OCI-LY3 (cell line): ENCODE data around the gene PDCD11.
A peak's percentile ranks its signal among the peaks of the same experiment; 100 is the strongest.

Experiments used
- H2AFZ ChIP-seq: fragments of 200-600, 300-600 bp; shearing (Covaris generic); 2 replicates; pipeline ENCODE4 v1.6.0; 2014; ENCODE audit warnings: antibody characterized with exemption, low read depth, low read length
- H3K27ac ChIP-seq: fragments of 200-600, 300-600 bp; sonication (generic); 2 replicates; pipeline ENCODE4 v1.5.1; 2014; ENCODE audit warnings: mild to moderate bottlenecking, low read length, moderate library complexity, mixed read lengths
- H3K27me3 ChIP-seq: fragments of 200-600, 300-600 bp; sonication (generic); 2 replicates; pipeline ENCODE4 v1.6.1; 2014; ENCODE audit warnings: low read depth, low read length, mixed read lengths
- H3K36me3 ChIP-seq: fragments of 200-600, 300-600 bp; sonication (generic); replicated peaks from 2 replicates; pipeline ENCODE3; 2014; ENCODE audit warnings: low read depth, low read length, mixed read lengths
- H3K4me1 ChIP-seq: fragments of 300-600, 200-600 bp; sonication (generic); 2 replicates; pipeline ENCODE4 v1.6.1; 2014; ENCODE audit warnings: low read length, mixed read lengths
- H3K4me2 ChIP-seq: fragments of 200-600, 300-600 bp; sonication (generic); 2 replicates; pipeline ENCODE4 v1.6.1; 2014; ENCODE audit warnings: low read length, mixed read lengths
- H3K4me3 ChIP-seq: fragments of 300-600, 200-600 bp; sonication (generic); 2 replicates; pipeline ENCODE4 v1.5.1; 2014; ENCODE audit warnings: antibody characterized with exemption, mild to moderate bottlenecking, low read length, moderate library complexity
- H3K79me2 ChIP-seq: fragments of 300-600, 200-600 bp; shearing (Covaris generic); 2 replicates; pipeline ENCODE4 v1.6.1; 2014; ENCODE audit warnings: mild to moderate bottlenecking, low read length, mixed read lengths
- H3K9ac ChIP-seq: fragments of 300-600, 200-600 bp; shearing (Covaris generic); 2 replicates; pipeline ENCODE4 v1.6.0; 2014; ENCODE audit warnings: mild to moderate bottlenecking, low read length, moderate library complexity
- H3K9me3 ChIP-seq: fragments of 200-600, 300-600 bp; shearing (Covaris generic); 2 replicates; pipeline ENCODE4 v1.6.1; 2014; ENCODE audit warnings: low read length, mixed read lengths; ENCODE audit not compliant: insufficient read depth
- H4K20me1 ChIP-seq: fragments of 200-600, 300-600 bp; sonication (generic); 2 replicates; pipeline ENCODE4 v1.6.1; 2016; ENCODE audit warnings: low read length, mixed read lengths; ENCODE audit not compliant: insufficient read depth
- CTCF ChIP-seq: fragments of 200-600, 300-600 bp; sonication (generic); IDR thresholded peaks from 2 replicates; pipeline ENCODE4 v1.5.1; 2014; ENCODE audit warnings: antibody characterized with exemption, low read length, low read depth
- EZH2phosphoT487 ChIP-seq: fragments of 200-600 bp; shearing (Covaris generic); IDR thresholded peaks from 2 replicates; pipeline ENCODE4 v1.6.1; 2018; ENCODE audit warnings: antibody characterized with exemption, mixed run types, low read depth

The PDCD11 gene

GRCh38 chr10:103450201-103450695, 53.8 kb downstream of the PDCD11 start:
- no peak overlapping the region for H3K4me2 ChIP-seq

GRCh38 chr10:103451091-103451813, 54.8 kb downstream of the PDCD11 start:
- Histone ChIP-seq H4K20me1 (no peaks in the 10 kb centered on the region), H3K36me3 (peaks cover 5% of the 10 kb centered on the region), H3K4me2 (0 out of 2 replicates have a peak overlapping the region, but pooled peaks have one; percentile 75), H3K27ac (no peak overlapping the region), H3K9ac (no peak overlapping the region), H3K4me3 (no peak overlapping the region), H3K79me2 (no peaks in the 10 kb centered on the region), H3K27me3 (no peaks in the 10 kb centered on the region), H3K4me1 (peaks cover 4% of the 10 kb centered on the region; the same call in 1 of the 2 replicates), H3K9me3 (no peaks in the 10 kb centered on the region), H2AFZ (no peak overlapping the region)
- TF ChIP-seq EZH2phosphoT487 (no peak), CTCF (no peak)

More at GRCh38 chr10:103450201-103450695, 53.8 kb downstream of the PDCD11 start:
- Histone ChIP-seq H3K9me3 (no peaks in the 10 kb centered on the region), H3K9ac (no peak overlapping the region), H3K4me1 (peaks cover 4% of the 10 kb centered on the region; the same call in 1 of the 2 replicates), H3K27ac (no peak overlapping the region), H3K36me3 (peaks cover 8% of the 10 kb centered on the region), H3K4me3 (no peak overlapping the region), H3K79me2 (no peaks in the 10 kb centered on the region), H3K27me3 (no peaks in the 10 kb centered on the region), H4K20me1 (no peaks in the 10 kb centered on the region), H2AFZ (no peak overlapping the region)
- no peak for TF ChIP-seq EZH2phosphoT487
- no peak for TF ChIP-seq CTCF

- Histone ChIP-seq H3K9ac (peak within 1 kb of the TSS; percentile 35; the same call in 1 of the 2 replicates), H3K4me1 (peaks cover 4% of the 10 kb centered on the region; the same call in 1 of the 2 replicates), H3K27me3 (no peaks in the 10 kb centered on the region), H3K79me2 (no peaks in the 10 kb centered on the region), H3K4me3 (peak within 1 kb of the TSS; percentile 71), H2AFZ (peak within 1 kb of the TSS; percentile 70), H3K9me3 (no peaks in the 10 kb centered on the region), H4K20me1 (no peaks in the 10 kb centered on the region), H3K4me2 (peak within 1 kb of the TSS; percentile 75), H3K27ac (no peak within 1 kb of the TSS), H3K36me3 (peaks cover 5% of the 10 kb centered on the region)
- TF ChIP-seq EZH2phosphoT487 (no peak), CTCF (no peak)
Measured at GRCh38 chr10:103451831-103452505, 55.5 kb downstream of the PDCD11 start, which contains the start of gene CALHM2. Gene CALHM2 (minus strand): TSS chr10:103452370. CDS start chr10:103449941, 2,429 bp downstream.
